ENCODE measurements around the gene ZFX.

Gene ZFX

DNA sequence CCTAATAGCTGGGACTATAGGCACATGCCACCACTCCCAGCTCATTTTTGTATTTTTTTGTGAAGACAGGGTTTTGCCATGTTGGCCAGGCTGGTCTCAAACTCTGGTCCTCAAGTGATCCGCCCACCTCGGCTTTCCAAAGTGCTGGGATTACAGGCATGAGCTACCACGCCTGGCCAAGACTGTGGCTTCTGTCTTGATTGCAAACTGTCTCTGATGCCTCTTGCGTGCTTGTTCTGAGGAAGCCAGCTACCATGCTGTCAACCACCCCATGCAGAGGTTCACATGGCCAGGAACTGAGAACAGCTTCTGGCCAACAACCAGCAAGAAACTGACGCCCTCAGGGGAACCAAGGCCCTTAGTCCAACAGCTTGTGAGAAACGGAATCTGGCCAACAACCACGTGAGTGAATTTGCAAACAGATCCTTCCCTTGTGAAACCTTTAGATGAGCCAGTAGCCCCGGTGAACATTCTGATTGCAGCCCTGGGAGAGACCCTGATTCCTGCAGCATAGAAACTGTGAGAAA lies 93.2 kb downstream of the ZFX start:
- DNase-seq: no peak

DNA sequence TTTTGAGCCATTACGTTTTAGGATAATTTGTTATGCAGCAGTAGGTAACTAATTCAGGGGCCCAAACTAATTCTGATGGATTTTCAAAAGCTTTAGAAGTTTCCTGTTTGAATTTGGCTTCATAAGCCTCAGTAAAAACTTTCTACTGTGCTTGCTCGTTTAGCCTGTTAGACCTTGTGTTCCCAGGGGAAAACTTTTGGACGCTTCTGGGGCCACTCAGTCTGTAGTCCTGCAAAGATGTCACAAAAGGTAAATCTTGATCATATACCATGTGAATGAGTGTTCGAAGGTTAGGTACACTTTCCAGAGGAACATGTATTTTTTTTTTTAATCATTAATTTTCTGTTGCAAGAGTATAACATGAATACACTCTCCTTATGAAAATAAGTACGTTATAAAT lies 93.7 kb downstream of the ZFX start:
- no peak for DNase-seq

DNA sequence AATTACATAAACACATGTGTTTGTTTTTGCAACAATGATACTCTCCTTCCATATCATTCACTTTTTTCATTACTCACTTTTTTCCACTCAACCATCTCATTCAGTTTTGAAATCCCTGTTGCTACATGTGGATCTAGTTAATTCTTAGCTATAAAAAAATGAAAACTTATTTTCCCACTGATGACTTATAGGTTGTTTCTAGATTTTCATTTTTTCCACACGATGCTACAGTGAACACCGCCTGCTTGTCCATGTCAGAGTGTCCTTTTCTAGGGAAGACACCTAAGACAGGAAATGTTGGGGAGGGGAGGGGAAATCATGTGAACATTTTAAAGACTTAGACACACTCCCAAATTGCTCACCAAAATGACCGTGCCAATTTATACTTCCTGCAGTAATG lies 94.2 kb downstream of the ZFX start:
- DNase-seq: no peak

DNA sequence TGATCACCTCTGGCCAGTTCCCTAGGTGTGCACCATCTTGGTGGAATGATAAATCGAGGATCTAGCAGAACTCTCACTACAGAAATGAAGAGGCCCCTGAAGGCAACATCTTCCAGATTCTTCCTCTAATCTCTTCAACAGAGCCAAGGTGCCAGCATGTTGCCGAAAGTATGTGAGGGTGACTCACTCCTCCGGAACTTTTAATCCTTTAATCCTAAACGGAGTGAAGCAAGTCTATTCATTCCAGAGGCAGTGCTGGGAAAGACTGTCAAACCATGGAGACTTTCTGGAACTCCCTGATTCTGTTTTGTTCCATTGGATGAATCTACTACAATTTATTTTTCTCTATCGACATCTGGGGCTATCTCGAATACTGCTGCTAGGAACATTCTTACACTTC lies 95.7 kb downstream of the ZFX start:
- no peak for DNase-seq

DNA sequence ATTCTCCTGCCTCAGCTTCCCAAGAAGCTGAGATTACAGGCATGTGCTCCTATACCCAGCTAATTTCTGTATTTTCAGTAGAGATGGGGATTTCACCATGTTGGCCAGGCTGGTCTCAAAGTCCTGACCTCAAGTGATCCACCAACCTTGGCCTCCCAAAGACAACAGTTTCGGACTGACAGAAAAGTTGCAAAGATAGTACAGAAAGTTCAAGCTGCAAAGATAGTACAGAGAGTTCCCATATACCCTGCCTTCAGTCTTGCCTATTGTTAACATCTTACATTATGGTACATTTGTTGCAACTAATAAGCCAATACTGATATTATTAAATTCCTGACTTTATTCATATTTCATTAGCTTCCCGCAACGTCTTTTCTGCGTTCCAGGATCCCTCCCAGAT lies 98.5 kb downstream of the ZFX start:
- DNase-seq: no peak

DNA sequence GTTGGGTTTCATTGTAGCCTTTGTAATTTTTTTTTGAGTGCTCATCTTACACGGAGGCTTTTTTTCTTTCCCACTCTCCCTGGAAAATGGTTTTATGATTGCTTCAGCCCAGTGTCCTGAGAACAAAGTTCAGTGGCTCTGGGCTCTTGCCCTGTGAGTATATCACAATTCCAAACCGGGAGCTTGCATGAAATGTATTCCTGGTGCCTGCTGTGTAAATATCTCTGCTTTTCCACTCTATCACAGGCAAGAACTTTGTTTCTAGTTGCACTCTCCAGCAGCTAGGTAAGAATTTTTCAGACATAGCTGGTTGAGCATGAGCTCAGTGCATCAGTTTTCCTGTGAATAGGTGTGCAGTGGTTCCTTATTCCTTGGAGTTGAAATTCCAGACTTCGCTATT lies 103.5 kb downstream of the ZFX start:
- DNase-seq: no peak

DNA sequence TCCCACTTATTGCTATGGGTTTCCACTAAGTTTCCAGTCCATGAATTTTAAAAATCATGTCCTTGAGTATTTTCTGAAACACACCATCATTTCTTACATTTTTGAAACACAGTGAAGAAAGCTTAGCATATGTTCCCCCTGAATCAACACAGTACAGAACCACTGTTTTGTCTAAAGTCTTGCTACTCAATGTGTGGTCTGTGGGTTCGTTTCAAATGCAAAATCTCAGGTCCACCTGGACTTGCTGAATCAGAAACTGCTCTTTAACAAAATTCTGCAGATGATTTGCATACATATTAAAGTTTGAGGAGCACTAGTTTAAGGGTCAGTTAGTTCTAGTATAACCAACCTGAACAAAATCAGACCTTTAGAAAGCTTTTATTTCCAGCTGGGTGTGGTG lies 103.9 kb downstream of the ZFX start:
- no peak for DNase-seq

DNA sequence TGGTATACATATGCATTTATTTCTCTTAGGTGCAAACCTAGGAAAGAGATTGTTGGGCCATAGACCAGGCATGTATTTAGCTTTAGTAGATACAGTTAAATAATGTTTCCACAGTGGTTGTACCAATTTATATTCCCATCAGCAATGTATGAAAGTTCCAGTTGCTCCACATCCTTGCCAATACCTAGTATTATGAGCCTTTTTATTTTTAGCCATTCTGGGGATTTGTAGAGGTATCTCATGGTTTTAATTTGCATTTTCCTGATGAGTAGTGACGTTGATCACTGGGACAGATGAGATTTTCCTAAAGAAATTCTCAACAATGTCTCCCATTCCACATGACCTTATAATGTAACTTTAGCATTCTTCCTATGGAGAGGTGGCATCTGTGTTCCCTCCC lies 107.5 kb downstream of the ZFX start:
- no peak for DNase-seq

DNA sequence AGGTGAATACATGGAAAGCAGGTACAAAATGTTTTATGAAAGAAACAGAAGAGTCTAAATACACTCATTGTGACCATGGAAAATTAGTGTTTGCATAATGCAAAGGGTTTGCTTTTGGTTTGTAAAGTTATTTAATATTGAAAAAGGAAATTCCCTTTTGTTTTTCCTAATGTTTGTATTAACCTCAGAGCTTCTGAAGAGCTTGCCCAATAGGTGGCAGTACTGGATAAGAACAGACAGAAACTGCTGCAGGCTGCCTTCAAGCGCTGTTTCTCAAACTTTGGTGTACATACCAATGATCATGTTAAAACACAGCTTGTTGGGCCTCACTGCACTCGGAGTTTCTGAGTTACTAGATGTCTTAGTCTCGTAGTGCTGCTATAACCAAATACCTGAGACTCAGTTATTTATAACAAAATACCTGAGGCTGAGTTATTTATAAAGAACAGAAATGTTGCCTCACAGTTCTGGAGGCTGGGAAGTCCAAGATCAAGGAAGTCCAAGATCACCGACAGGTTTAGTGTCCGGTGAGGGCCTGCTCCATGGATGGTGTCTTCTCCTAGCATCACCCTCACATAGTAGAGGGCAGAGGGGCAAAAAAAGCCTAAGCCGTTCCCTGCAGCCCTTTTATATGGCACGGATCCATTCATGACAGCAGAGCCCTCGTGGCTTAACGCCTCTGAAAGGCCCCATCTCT lies 110.2 kb downstream of the ZFX start:
- DNase-seq: peak; percentile 5

DNA sequence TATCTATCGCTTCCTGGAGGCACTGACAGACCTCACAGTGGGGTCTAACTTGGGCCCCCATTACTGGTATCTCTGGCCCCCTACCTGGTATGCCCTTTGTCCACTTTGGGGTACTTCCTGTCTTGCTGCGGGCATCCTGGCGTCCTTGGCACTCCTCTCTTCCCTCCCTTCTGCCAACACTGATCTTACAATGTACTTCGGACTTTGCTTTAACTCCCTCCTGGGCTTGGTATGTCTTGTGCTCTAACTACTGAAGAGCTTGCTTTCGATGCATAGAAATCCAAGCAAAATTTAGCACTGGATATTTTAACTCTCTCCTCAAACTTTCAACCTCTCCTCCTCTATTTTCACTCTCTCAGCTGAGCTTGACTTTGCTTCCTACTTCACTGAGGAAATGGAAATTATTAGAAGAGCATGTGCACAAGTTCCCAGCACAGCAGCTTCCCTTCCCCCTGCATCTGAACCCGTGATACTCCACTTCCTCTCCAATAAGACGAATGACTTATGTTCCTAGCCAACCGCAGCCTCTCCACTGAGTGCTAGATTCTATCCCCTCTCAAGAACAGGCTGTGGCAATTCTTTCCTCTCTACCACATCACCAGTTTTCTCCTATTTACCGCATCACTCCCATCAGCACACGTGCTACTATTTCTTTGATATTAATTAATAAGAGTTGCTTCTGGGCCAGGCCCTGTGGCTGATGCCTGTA lies 111.5 kb downstream of the ZFX start:
- DNase-seq: no peak

DNA sequence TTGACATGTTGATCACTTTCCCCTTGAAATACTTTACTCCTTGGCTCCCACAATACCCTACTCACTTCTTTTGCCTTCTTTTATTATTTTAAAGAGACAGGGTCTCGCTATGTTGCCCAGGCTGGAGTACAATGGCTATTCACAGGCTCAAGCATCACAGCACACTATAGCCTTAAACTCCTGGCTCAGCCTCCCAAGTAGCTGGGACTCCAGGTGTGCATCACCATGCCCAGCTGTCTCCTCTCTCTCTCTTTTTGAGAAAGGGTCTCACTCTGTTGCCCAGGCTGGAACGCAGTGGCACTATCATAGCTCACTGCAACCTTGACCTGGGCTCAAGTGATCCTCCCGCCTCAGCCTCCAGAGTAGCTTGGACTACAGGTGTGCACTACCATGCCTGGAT lies 112.8 kb downstream of the ZFX start:
- no peak for DNase-seq

DNA sequence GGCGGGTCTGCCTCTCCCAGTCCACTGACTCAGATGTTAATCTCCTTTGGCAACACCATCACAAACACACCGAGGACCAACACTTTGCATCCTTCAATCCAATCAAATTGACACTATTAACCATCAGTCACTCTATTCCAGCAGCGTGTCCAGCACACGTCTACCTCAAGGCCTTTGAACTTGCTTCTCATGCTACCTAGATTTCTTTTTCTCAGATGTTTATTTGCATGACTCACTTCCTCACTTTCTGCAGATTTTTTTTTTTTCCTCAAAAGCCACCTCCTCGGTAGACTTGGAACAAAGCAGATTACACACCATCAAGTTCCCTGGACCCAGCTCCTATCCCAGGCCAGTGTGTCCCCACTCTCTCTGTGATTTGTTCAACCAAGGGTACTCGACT lies 114.9 kb downstream of the ZFX start:
- no peak for DNase-seq

Data from NCI-H2029 (cell line).